GM12878 (cell line): ENCODE measurements around the gene CPA4. TPM values are rescaled to one million over a fixed set of nuclear protein-coding genes. Genes with fewer than 3 reads are reported as not detected.

Source experiments
- ATAC-seq: fragments of 200-7000 bp; cut with Tn5 transposase; 3 replicates; pipeline ENCODE4 v1.9.1; 2020; ENCODE audit warnings: mild to moderate bottlenecking, moderate library complexity
- BruUV-seq: library from RNA; stranded (reverse); fragments of 400-500 nt; replicated peaks from 2 replicates; lab custom pipeline; 2021; lab: Mats Ljungman, UMichigan
- CTCF ChIA-PET: fragments of 300-600 bp; sonication (Branson Sonifier 250); formaldehyde crosslinking; extraction: SDS; loops from one replicate; lab custom pipeline; 2021; ENCODE audit warnings: inconsistent platforms; lab: Yijun Ruan, JAX
- POLR2A ChIA-PET: fragments of 350-600 bp; formaldehyde crosslinking; extraction: SDS; loops from one replicate; lab custom pipeline; 2021; ENCODE audit warnings: inconsistent platforms; lab: Charles Lee
- RAD21 ChIA-PET: fragments of 300-600 bp; sonication (Branson Sonifier 250); formaldehyde crosslinking; loops from one replicate; lab custom pipeline; 2023; ENCODE audit warnings: antibody characterized with exemption; ENCODE audit not compliant: unreplicated experiment; lab: Charles Lee
- SMC1A ChIA-PET: fragments of 300-600 bp; sonication (Branson Sonifier 250); formaldehyde crosslinking; loops from one replicate; lab custom pipeline; 2023; ENCODE audit not compliant: unreplicated experiment, uncharacterized antibody; lab: Charles Lee
- DNase-seq: peaks from one replicate; pipeline ENCODE4 v3.0.0-alpha.2; 2011; ENCODE audit warnings: low read depth, low spot score
- FAIRE-seq: peaks from 3 replicates; lab custom pipeline; 2011; peaks lifted over from hg19 to GRCh38; lab: Jason Lieb, UNC
- H2AFZ ChIP-seq: 2 replicates; pipeline ENCODE4 v1.6.0; 2011; ENCODE audit warnings: low read depth, low read length, control low read depth; ENCODE audit not compliant: control insufficient read depth
- H3K27ac ChIP-seq: 2 replicates; pipeline ENCODE4 v1.5.1; 2011; ENCODE audit warnings: control low read depth; ENCODE audit not compliant: control insufficient read depth, insufficient read depth
- H3K27me3 ChIP-seq, 2 experiments: replicated peaks in 1 of 2; 2 replicates each; pipeline versions ENCODE4 v1.6.0 to v1.6.1; 2011; ENCODE audit warnings: low read length in 1 of 2; ENCODE audit not compliant: control insufficient read depth in 2 of 2, insufficient read depth in 2 of 2
- H3K36me3 ChIP-seq, 2 experiments: 2 replicates each; pipeline ENCODE4 v1.5.1; 2011; ENCODE audit warnings: low read length in 1 of 2; ENCODE audit not compliant: control insufficient read depth in 2 of 2, insufficient read depth in 2 of 2
- H3K4me1 ChIP-seq: 2 replicates; pipeline ENCODE4 v1.6.1; 2011; ENCODE audit warnings: mild to moderate bottlenecking, low read length, moderate library complexity, mixed read lengths; ENCODE audit not compliant: control insufficient read depth, insufficient read depth
- H3K4me2 ChIP-seq: 2 replicates; pipeline ENCODE4 v1.6.0; 2011; ENCODE audit warnings: control low read depth; ENCODE audit not compliant: control insufficient read depth, insufficient read depth
- H3K4me3 ChIP-seq: fragments of 200-600 bp; sonication (generic); 2 replicates; pipeline ENCODE4 v1.5.1; 2016
- H3K79me2 ChIP-seq: 2 replicates; pipeline ENCODE4 v1.6.0; 2011; ENCODE audit warnings: low read length; ENCODE audit not compliant: control insufficient read depth, insufficient read depth
- H3K9ac ChIP-seq: 2 replicates; pipeline ENCODE4 v1.8.0; 2011; ENCODE audit warnings: low read length, control low read depth, mixed read lengths; ENCODE audit not compliant: control insufficient read depth, insufficient read depth
- H3K9me3 ChIP-seq: replicated peaks from 3 replicates; pipeline ENCODE4 v1.5.1; 2011; ENCODE audit warnings: mild to moderate bottlenecking, low read length; ENCODE audit not compliant: control insufficient read depth, insufficient read depth
- H4K20me1 ChIP-seq: 2 replicates; pipeline ENCODE4 v1.6.0; 2011; ENCODE audit not compliant: control insufficient read depth, insufficient read depth
- CHD1 ChIP-seq: IDR thresholded peaks from 2 replicates; pipeline ENCODE4 v1.6.1; 2012; ENCODE audit warnings: low read depth, low read length, improper control_type of control experiment
- NFYB ChIP-seq: IDR thresholded peaks from 2 replicates; pipeline ENCODE4 v1.6.1; 2011; ENCODE audit warnings: low read depth, mild to moderate bottlenecking, low read length, improper control_type of control experiment, moderate library complexity; ENCODE audit not compliant: insufficient read depth
- WGBS: methylation state at CpG from one replicate; pipeline ENCODE4 v1.1.6; 2016; ENCODE audit warnings: low lambda C conversion rate; ENCODE audit not compliant: insufficient replicate concordance, insufficient coverage; ENCODE audit errors: missing lambda C conversion rate; 5-methylcytosine and 5-hydroxymethylcytosine counted together
- in situ Hi-C: fragments of 300-500 bp; cut with MboI; formaldehyde crosslinking; loops from 9 replicates; pipeline ENCODE4 v1.14.3; 2018; ENCODE audit warnings: mixed read lengths
- intact Hi-C: fragments of 100-400 bp; cut with micrococcal nuclease; formaldehyde crosslinking; loops from one replicate; pipeline ENCODE4 v1.14.2; 2022; ENCODE audit not compliant: unreplicated experiment
- polyA plus RNA-seq, 11 experiments: library from polyadenylated mRNA; depleted of rRNA in 4 of 11; unstranded in 6 of 11; stranded (reverse) in 5 of 11; fragments of >200 nt; fragmentation: Nextera tagmentation in 4 of 11; fragmentation: Illumina TruSeq in 1 of 11; extraction: Ambion mirVana in 4 of 11; extraction: Trizol in 1 of 11; gene quantifications; 1 replicate in 1 of 11; 2 replicates in 10 of 11; pipeline versions ENCODE4 v1.2.1 to v1.2.3, GENCODE V29; 2011 to 2016; ENCODE audit warnings: inconsistent platforms in 2 of 11, missing spikeins in 2 of 11, low read depth in 1 of 11
- total RNA-seq, 4 experiments: library from RNA; depleted of rRNA in 3 of 4; stranded (reverse); fragments of >200 nt in 3 of 4; fragmentation: Illumina TruSeq in 1 of 4; extraction: Trizol in 1 of 4; gene quantifications; 2 replicates each; pipeline versions ENCODE4 v1.2.1 to v1.2.3, GENCODE V29; 2013 to 2021
- TF ChIP-seq, protein P1 (sequence below): fragments of 450-650 bp; IDR thresholded peaks from 2 replicates; pipeline ENCODE4 v1.6.1; 2018; ENCODE audit warnings: mild to moderate bottlenecking, low read depth, moderate library complexity; ENCODE audit not compliant: partially characterized antibody

The CPA4 gene
- total and polyA plus RNA-seq, 10 of the 15 experiments (the other 5 are each of a cell fraction or from before 2014, with no cell fraction given), result 0.05 to 0.35 (median 0.18) TPM; not detected in 1

DNA sequence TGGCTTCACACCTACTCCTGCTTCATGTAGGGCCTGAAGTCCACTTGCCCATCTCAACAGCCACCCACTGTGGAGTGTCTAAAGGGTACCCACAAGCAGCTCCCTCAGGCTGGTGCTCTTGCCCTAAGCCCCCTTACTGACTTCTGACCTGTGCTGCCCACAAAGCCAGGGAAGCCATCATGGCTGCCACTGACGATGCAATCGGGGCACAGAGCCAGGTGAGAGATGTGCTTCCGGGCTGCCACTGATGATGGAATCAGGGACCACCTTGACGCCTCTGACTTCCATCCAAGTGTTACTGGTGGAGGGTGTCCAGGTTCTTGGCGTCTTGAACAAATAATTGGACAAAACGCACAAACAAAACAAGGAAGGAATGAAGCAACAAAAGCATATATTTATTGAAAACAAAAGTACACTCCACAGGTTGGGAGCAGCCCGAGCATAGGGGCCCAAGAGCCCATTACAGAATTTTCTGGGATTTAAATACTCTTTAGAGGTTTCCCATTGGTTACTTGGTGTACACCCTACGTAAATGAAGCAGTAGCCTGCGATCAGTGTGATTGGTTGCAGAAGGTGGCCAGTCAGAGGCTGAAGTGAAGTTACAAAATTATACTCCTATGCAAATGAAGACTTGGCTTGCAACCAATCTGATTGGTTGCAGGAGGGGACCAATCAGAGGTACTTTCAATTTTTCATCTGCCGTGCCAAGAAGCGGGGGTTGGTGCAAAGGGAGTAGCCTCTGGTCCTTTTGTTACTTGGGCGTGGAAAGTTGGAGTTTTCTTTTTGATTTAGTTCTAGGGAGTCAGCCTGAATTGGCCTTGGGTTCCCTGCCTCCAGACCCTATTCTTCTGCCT, 21.8 kb upstream of the CPA4 start:
- in situ Hi-C loops (no loop called here), intact Hi-C loops (loop anchor here (10.0 kb wide), 1 partner anchor 56 kb away; no protein-coding TSS in a partner anchor)
- H3K4me1 ChIP-seq, result no peaks in the 10 kb centered on the region
- ChIA-PET SMC1A (no interaction called here), RAD21 (no interaction called here), CTCF (no interaction called here), POLR2A (no interaction called here)
- BruUV-seq, result no TSS peak
- peaks cover 0 to 4% of the 10 kb centered on the region in 2 experiments; a peak in 1 of 4 replicates for H3K27me3 ChIP-seq
- 76% methylated on average over 12 of the region's 12 CpGs for WGBS
- no peaks in the 10 kb centered on the region for H3K79me2 ChIP-seq
- no peak overlapping the region for H3K4me3 ChIP-seq
- FAIRE-seq, result no peak
- no peak for DNase-seq
- H3K9ac ChIP-seq, result no peak overlapping the region
- no peaks in the 10 kb centered on the region for H3K36me3 ChIP-seq
- no peak overlapping the region for H3K27ac ChIP-seq
- no peaks in the 10 kb centered on the region for H3K9me3 ChIP-seq
- TF ChIP-seq, protein P1, sequence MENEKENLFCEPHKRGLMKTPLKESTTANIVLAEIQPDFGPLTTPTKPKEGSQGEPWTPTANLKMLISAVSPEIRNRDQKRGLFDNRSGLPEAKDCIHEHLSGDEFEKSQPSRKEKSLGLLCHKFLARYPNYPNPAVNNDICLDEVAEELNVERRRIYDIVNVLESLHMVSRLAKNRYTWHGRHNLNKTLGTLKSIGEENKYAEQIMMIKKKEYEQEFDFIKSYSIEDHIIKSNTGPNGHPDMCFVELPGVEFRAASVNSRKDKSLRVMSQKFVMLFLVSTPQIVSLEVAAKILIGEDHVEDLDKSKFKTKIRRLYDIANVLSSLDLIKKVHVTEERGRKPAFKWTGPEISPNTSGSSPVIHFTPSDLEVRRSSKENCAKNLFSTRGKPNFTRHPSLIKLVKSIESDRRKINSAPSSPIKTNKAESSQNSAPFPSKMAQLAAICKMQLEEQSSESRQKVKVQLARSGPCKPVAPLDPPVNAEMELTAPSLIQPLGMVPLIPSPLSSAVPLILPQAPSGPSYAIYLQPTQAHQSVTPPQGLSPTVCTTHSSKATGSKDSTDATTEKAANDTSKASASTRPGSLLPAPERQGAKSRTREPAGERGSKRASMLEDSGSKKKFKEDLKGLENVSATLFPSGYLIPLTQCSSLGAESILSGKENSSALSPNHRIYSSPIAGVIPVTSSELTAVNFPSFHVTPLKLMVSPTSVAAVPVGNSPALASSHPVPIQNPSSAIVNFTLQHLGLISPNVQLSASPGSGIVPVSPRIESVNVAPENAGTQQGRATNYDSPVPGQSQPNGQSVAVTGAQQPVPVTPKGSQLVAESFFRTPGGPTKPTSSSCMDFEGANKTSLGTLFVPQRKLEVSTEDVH, result no peak
- TF ChIP-seq NFYB (0 out of 2 replicates have a peak, but pooled peaks have one; percentile 11), CHD1 (no peak)
- H4K20me1 ChIP-seq, result no peaks in the 10 kb centered on the region
- H3K4me2 ChIP-seq, result no peak overlapping the region
- ATAC-seq, result no peak
- no peak overlapping the region; the same call in 1 of the 2 replicates for H2AFZ ChIP-seq
